Heart left ventricle (tissue), 16 donors: Measurements from ENCODE around the gene IGSF6. TPM values are rescaled to one million over a fixed set of nuclear protein-coding genes. Genes with fewer than 3 reads are reported as not detected.

Source experiments
- ATAC-seq, 4 donors: fragments of 200-7000 bp; cut with Tn5 transposase; one replicate each; pipeline ENCODE4 v1.9.1; 2020 to 2022; ENCODE audit warnings: moderate library complexity in 4 of 4, mild to moderate bottlenecking in 3 of 4, moderate number of reproducible peaks in 1 of 4
- DNase-seq, 5 donors: peaks; one replicate each; pipeline ENCODE4 v3.0.0-alpha.2; 2020
- H3K27ac ChIP-seq, 12 donors: fragments of 200-600 bp; sonication (generic) in 4 of 12; one replicate each; pipeline versions ENCODE4 v1.5.0 to v1.8.0; 2016 to 2022; ENCODE audit warnings: mild to moderate bottlenecking in 2 of 12
- H3K27me3 ChIP-seq, 9 donors: fragments of 200-600 bp; sonication (generic) in 2 of 9; one replicate each; pipeline versions ENCODE4 v1.5.1 to v1.8.0; 2016 to 2022; ENCODE audit warnings: mild to moderate bottlenecking in 3 of 9
- H3K36me3 ChIP-seq, 9 donors: fragments of 200-600 bp; sonication (generic) in 2 of 9; one replicate each; pipeline versions ENCODE4 v1.5.0 to v1.8.0; 2018 to 2022; ENCODE audit warnings: mild to moderate bottlenecking in 2 of 9
- H3K4me1 ChIP-seq, 12 donors: fragments of 200-600 bp; sonication (generic) in 4 of 12; one replicate each; pipeline versions ENCODE4 v1.5.0 to v1.8.0; 2016 to 2022; ENCODE audit warnings: mild to moderate bottlenecking in 3 of 12
- H3K4me3 ChIP-seq, 12 donors: fragments of 200-600 bp; sonication (generic) in 4 of 12; one replicate each; pipeline versions ENCODE4 v1.5.0 to v1.8.0; 2017 to 2022; ENCODE audit warnings: mild to moderate bottlenecking in 9 of 12, moderate library complexity in 4 of 12
- H3K9me3 ChIP-seq, 12 donors: fragments of 200-600 bp; sonication (generic) in 4 of 12; one replicate each; pipeline versions ENCODE4 v1.5.0 to v1.8.0; 2016 to 2022; ENCODE audit warnings: mild to moderate bottlenecking in 1 of 12
- CTCF ChIP-seq, 12 donors: fragments of 200-600 bp; sonication (generic) in 4 of 12; IDR thresholded peaks; one replicate each; pipeline versions ENCODE4 v1.5.0 to v1.8.0; 2018 to 2022; ENCODE audit warnings: antibody characterized with exemption in 12 of 12, mild to moderate bottlenecking in 5 of 12
- POLR2A ChIP-seq, 2 donors: fragments of 450-650 bp; IDR thresholded peaks; one replicate each; pipeline ENCODE4 v1.6.1; 2017; ENCODE audit warnings: antibody characterized with exemption in 2 of 2, mild to moderate bottlenecking in 2 of 2, moderate library complexity in 2 of 2
- WGBS, 4 donors: extraction: QIAGEN DNeasy Blood & Tissue Kit in 2 of 4; methylation state at CpG; one replicate each; pipeline versions ENCODE4 v1.1.5 to v1.1.7; 2013 to 2018; 5-methylcytosine and 5-hydroxymethylcytosine counted together
- intact Hi-C, 10 donors: fragments of 100-400 bp; cut with DNase I; formaldehyde crosslinking; loops; one replicate each; pipeline versions ENCODE4 v1.11.1 to v1.14.2; 2022
- polyA plus RNA-seq, 2 donors: library from polyadenylated mRNA; stranded (reverse); fragments of 200-250 nt; gene quantifications; one replicate each; pipeline ENCODE4 v1.2.3, GENCODE V29; 2013
- total RNA-seq, 9 donors: library from RNA; depleted of rRNA in 2 of 9; stranded (reverse); fragments of >200 nt in 2 of 9; fragmentation: NEBNext Ultra II Directional in 3 of 9; extraction: Animal tissue kit (Norgen Biotek cat#: 25700) in 3 of 9; gene quantifications; one replicate each; pipeline versions ENCODE4 v1.1.0 to v1.2.4, GENCODE V29; 2016 to 2023
- donor health status: ischemic (EF 13 %, LVEDD 7.1; RV severe dilation, severe dysfunction).
- donor health status: healthy with polysubstance abuse.
- donor health status: DM: no; HTN: yes; CAD: no.
- donor health status: DM: no; HTN: no; CAD: no.
- donor health status: ischemic (EF 25% LVEDD 6.9; RV normal size, moderate dysfunction).
- donor health status: ischemic (EF 25% LVEDD 5.7; RV mildly dilated, moderate dysfunction).
- donor health status: healthy.
- donor health status: DM: yes; HTN: yes; CAD: no.
- donor health status: ischemic (EF 35%, LVEDD 5.7; RV mildly dilated, moderate dysfunction).
- donor health status: nonischemic (EF 11% LVEDD 7.7; RV severe dilation, severe dysfunction).
- donor health status: DM: yes; HTN: yes; CAD: no.
- donor health status: PGD.
- donor health status: ischemic (EF 29% LVEDD 5.4; RV normal size, mild dysfunction).
- donor health status: nonischemic (EF 23%, LVEDD 6.1; RV moderate dilation, normal function).

IGSF6 gene
- total and polyA plus RNA-seq, 11 donors = 0.56 to 45.0 (median 0.99) TPM

GRCh38 chr16:21597561-21598030 lies 54.8 kb downstream of the IGSF6 start:
- intact Hi-C loops = loop anchor here in 2 of 10 donors (5.0 kb wide), 2 partner anchors 40 to 45 kb away; no protein-coding TSS in a partner anchor
- no peak for TF ChIP-seq POLR2A (IDR thresholded peaks at IDR 0.05)
- TF ChIP-seq CTCF (IDR thresholded peaks at IDR 0.05) = no peak
- ATAC-seq = no peak
- Histone ChIP-seq H3K4me3 (no peak overlapping the region), H3K4me1 (peaks cover 3 to 32% (median 19%) of the 10 kb centered on the region in 12 donors), H3K27me3 (no peaks in the 10 kb centered on the region), H3K36me3 (no peaks in the 10 kb centered on the region), H3K27ac (no peak overlapping the region), H3K9me3 (no peaks in the 10 kb centered on the region)
- 89 to 98% (median 92%) methylated on average over 2 of the region's 2 CpGs for WGBS, 4 donors
- DNase-seq = no peak

- H3K27ac ChIP-seq = no peak overlapping the region
- ATAC-seq (no peak), DNase-seq (no peak)
- no peak overlapping the region for H3K4me3 ChIP-seq
- intact Hi-C loops = loop anchor here in 1 of 10 donors (5.0 kb wide), 1 partner anchor 39 kb away; no protein-coding TSS in a partner anchor
- no peak for TF ChIP-seq CTCF (IDR thresholded peaks at IDR 0.05)
- no peak for TF ChIP-seq POLR2A (IDR thresholded peaks at IDR 0.05)
- H3K27me3 ChIP-seq = no peaks in the 10 kb centered on the region
- H3K36me3 ChIP-seq = no peaks in the 10 kb centered on the region
- 78 to 82% (median 80%) methylated on average over 7 of the region's 7 CpGs for WGBS, 4 donors
- H3K9me3 ChIP-seq = no peaks in the 10 kb centered on the region
- peaks cover 0 to 41% (median 4%) of the 10 kb centered on the region in 12 donors for H3K4me1 ChIP-seq
Observed at GRCh38 chr16:21593530-21594289, 58.7 kb downstream of the IGSF6 start.

- intact Hi-C loops = loop anchor here in 1 of 10 donors (5.0 kb wide), 1 partner anchor 40 kb away; no protein-coding TSS in a partner anchor
- no peak overlapping the region for H3K27ac ChIP-seq
- ATAC-seq (no peak), DNase-seq (no peak)
- H3K9me3 ChIP-seq = no peaks in the 10 kb centered on the region
- peaks cover 0 to 33% (median 0%) of the 10 kb centered on the region in 12 donors for H3K4me1 ChIP-seq
- no peaks in the 10 kb centered on the region for H3K36me3 ChIP-seq
- H3K27me3 ChIP-seq = no peaks in the 10 kb centered on the region
- 87 to 94% (median 89%) methylated on average over 9 of the region's 9 CpGs for WGBS, 4 donors
- H3K4me3 ChIP-seq = no peak overlapping the region
- TF ChIP-seq CTCF (IDR thresholded peaks at IDR 0.05) (no peak), POLR2A (IDR thresholded peaks at IDR 0.05) (no peak)
Observed at GRCh38 chr16:21592191-21592590, 60.2 kb downstream of the IGSF6 start.

- WGBS, 4 donors = 67 to 82% (median 76%) methylated on average over 2 of the region's 2 CpGs
- TF ChIP-seq POLR2A (IDR thresholded peaks at IDR 0.05) (no peak), CTCF (IDR thresholded peaks at IDR 0.05) (no peak)
- ATAC-seq = no peak
Observed at GRCh38 chr16:21590796-21591195, 61.6 kb downstream of the IGSF6 start.

More at GRCh38 chr16:21590796-21591195, 61.6 kb downstream of the IGSF6 start:
- DNase-seq = no peak
- intact Hi-C loops = loop anchor here in 1 of 10 donors (5.0 kb wide), 1 partner anchor 42 kb away; no protein-coding TSS in a partner anchor
- no peak overlapping the region for H3K4me3 ChIP-seq
- no peaks in the 10 kb centered on the region for H3K36me3 ChIP-seq
- H3K4me1 ChIP-seq = peaks cover 0 to 33% (median 0%) of the 10 kb centered on the region in 12 donors
- H3K9me3 ChIP-seq = no peaks in the 10 kb centered on the region
- H3K27me3 ChIP-seq = no peaks in the 10 kb centered on the region
- peak overlapping the region in 1 of 12 donors; percentile 5 for H3K27ac ChIP-seq
